NB4 (cell line): ENCODE results near the gene MRFAP1.

Experiments used
- POLR2A ChIP-seq: IDR thresholded peaks from 2 replicates; pipeline ENCODE4 v1.6.1; 2011; ENCODE audit warnings: mild to moderate bottlenecking; ENCODE audit not compliant: insufficient read length; ENCODE audit errors: extremely low read depth
- TF ChIP-seq, protein P1 (sequence below): IDR thresholded peaks from 2 replicates; pipeline ENCODE4 v1.6.1; 2011; ENCODE audit warnings: low read depth, low read length

DNA sequence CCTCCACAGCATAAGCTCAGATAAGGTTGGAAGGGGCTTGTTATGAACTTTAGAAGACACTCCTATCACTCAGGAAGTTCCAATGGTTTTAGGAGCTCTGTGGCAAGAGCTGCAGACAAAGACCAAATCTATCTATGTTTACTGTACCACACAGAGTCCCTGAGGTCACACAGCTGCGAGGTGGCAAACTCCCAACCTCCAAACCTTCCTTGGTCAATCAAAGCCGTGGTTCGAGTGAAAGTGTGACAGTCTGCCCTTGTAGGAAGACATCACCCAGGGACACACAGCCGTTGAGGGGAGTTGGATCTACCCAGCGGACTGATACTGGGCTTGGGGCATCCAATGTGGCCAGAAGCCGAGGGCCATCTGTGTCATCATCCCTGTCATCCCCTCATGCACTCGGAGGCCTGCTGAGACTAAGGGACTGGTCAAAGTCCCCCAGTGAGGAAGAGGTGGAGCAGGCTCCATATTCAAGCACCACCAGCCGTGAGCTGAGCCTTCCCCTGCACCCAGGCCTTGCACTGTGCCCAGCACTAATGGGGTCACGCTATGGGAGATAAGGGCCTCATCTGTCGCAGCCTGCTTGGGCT lies 38.7 kb upstream of the MRFAP1 start:
- TF ChIP-seq POLR2A, result no peak
- TF ChIP-seq, protein P1, sequence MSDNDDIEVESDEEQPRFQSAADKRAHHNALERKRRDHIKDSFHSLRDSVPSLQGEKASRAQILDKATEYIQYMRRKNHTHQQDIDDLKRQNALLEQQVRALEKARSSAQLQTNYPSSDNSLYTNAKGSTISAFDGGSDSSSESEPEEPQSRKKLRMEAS, result no peak
